Measurements from ENCODE around the gene LYSMD1. TPM values are rescaled to one million over a fixed set of nuclear protein-coding genes. Genes with fewer than 3 reads are reported as not detected.

LYSMD1 gene
- total RNA-seq = 5.8 and 6.5 TPM in 2 replicates

DNA sequence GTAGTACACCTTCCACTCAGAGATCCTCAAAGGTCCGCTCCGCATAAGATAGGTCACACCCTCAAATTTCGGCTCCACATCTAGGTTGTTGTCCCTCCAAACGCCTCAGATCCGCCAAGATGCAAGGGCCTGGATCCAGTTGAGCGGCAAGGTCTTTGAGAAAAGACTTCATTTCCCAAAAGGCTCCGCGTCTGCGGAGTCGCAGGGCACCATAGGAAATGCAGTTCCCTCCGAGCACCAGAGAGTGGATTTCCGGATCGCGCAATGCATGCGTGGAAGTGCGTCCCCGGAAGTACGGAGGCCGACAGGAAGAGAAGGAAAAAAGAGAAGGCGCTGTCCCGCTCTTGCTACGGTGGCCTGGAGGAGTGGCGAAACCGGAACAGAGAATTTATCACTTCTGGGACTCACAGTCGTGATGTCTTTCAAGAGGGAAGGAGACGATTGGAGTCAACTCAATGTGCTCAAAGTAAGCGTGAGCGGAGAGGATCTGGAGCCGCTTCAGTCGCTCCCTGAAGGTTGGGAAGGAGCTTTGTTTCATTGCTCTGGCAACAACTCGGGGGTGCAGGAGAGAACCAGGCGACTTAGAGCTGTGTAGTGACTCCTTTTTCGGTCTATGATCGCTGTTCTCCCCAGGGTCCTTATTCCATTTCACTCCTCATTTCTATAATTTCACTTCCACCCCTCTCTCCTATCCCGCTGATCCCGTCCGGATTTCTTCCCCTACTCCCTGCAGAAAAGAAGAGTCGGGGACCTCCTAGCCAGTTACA is at the start of gene LYSMD1, which contains the start of gene SCNM1:
Gene LYSMD1 (minus strand): TSS at position 165 of the 767 bp plus-strand sequence. CDS start 644 bp downstream, outside the sequence.
Gene SCNM1 (plus strand): TSS at position 407 of the 767 bp plus-strand sequence. CDS start 9 bp downstream, at position 416.

GRCh38 chr1:151198254-151199127 is 32.8 kb upstream of the LYSMD1 start, which contains the start of gene PIP5K1A:
PIP5K1A (plus strand) TSS chr1:151198552; CDS start chr1:151198997, 445 bp downstream.

GRCh38 chr1:151189637-151190445 is 24.1 kb upstream of the LYSMD1 start, which contains the start of gene VPS72:
VPS72 (minus strand) TSS chr1:151190197; CDS start chr1:151190121, 76 bp downstream.

DNA sequence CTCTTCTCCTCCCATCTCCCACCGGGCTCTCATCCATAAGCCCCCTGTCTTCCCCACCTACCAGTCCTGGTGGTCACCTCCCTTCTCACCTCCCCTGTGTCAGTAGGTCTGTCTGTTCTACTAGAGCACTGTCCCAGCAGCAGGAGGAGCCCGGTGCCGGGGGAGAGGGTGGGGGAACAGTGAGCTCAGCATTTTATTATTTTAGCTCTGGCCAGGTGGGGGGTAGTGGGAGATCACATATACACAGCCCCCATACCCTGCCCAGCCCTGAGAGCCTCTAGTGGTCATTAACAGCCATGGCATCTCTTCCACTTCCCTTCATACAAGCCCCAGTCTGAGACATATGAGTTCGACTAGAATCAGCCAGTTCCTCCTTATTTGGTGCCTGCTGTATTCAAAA is 10.2 kb upstream of the LYSMD1 start, which contains the start of gene TMOD4:
Gene TMOD4 (minus strand): TSS at position 119 of the 400 bp plus-strand sequence. CDS start 1,106 bp downstream, outside the sequence.

GRCh38 chr1:151156515-151156819 is 9.2 kb downstream of the LYSMD1 start, which contains the start of gene TNFAIP8L2:
TNFAIP8L2 (plus strand) TSS chr1:151156649; CDS start chr1:151158698, 2,049 bp downstream.

DNA sequence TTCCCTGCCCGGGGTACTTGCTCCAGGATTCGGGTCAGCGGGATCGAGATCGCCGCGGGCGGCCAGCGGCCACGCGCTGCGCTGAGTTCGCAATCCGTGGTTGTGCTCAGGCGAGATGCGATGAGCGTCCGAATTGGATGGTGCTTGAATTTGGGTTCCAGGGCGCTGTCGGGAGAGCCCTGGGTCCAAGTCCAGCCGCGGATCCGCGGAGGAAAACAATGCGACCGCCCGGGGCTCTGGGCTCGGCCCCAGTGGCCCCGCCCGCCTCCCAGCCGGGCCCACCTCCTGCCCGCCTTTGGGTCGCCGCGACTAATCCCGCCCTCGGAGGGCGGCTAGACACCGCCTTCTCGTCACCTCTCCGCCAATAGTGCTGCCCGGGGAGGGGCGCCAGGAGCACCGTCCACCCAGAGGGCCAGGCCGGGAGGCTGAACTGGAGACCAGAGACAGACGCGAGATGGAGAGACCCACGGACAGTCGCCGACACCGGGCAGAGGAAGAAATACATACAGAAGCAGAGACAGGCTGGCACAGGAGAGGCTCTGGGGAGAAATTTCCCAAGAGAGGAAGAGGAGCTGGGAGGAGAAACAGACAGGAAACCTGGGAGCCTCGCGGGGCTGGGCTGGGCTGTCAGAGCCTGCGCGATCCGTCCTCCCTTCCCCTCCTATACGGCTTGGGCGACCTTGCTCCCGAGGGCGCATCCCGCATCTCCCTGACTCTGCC is 19.1 kb downstream of the LYSMD1 start, which contains the start of gene SEMA6C:
Gene SEMA6C (minus strand): TSS at position 220 of the 720 bp plus-strand sequence. CDS start 4,010 bp downstream, outside the sequence.

Other genes with a start within 250 kb of the LYSMD1 start
- 23.2 and 36.7 TPM in 2 replicates for gene SETDB1, start 239.5 kb downstream of the LYSMD1 start, total RNA-seq
- gene CERS2, start 191.1 kb downstream of the LYSMD1 start, total RNA-seq = 83.7 and 101 TPM in 2 replicates
- gene ANXA9, start 183.6 kb downstream of the LYSMD1 start, total RNA-seq = 0.50 and 0.68 TPM in 2 replicates
- 5.5 and 10.3 TPM in 2 replicates for gene MINDY1, start 159.0 kb downstream of the LYSMD1 start, total RNA-seq
- gene PRUNE1, start 157.5 kb downstream of the LYSMD1 start, total RNA-seq = 10.3 and 11.6 TPM in 2 replicates
- 3.3 and 7.5 TPM in 2 replicates for gene BNIPL, start 129.3 kb downstream of the LYSMD1 start, total RNA-seq
- gene C1orf56, start 118.2 kb downstream of the LYSMD1 start, total RNA-seq = 0.71 and 1.0 TPM in 2 replicates
- 111 and 152 TPM in 2 replicates for gene CDC42SE1, start 106.3 kb downstream of the LYSMD1 start, total RNA-seq
- gene MLLT11, start 105.5 kb downstream of the LYSMD1 start, total RNA-seq = 1.7 and 3.3 TPM in 2 replicates
- gene GABPB2, start 95.1 kb downstream of the LYSMD1 start, total RNA-seq = 17.1 and 27.1 TPM in 2 replicates
- 0.34 and 1.3 TPM in 2 replicates for gene SEMA6C, start 19.3 kb downstream of the LYSMD1 start, total RNA-seq
- gene TNFAIP8L2, start 9.3 kb downstream of the LYSMD1 start, total RNA-seq = not detected in 2 replicates
- gene SCNM1, start 242 bp upstream of the LYSMD1 start, total RNA-seq = 24.1 and 24.3 TPM in 2 replicates
- 0.21 TPM in 1 of 2 replicates, not detected in the other for gene TMOD4, start 10.1 kb upstream of the LYSMD1 start, total RNA-seq
- gene VPS72, start 24.3 kb upstream of the LYSMD1 start, total RNA-seq = 48.7 and 56.0 TPM in 2 replicates
- gene PIP5K1A, start 32.6 kb upstream of the LYSMD1 start, total RNA-seq = 84.6 and 96.4 TPM in 2 replicates
- 166 and 202 TPM in 2 replicates for gene PSMD4, start 88.8 kb upstream of the LYSMD1 start, total RNA-seq
- 12.3 and 17.9 TPM in 2 replicates for gene ZNF687, start 116.4 kb upstream of the LYSMD1 start, total RNA-seq
- 27.7 and 51.7 TPM in 2 replicates for gene PI4KB, start 161.5 kb upstream of the LYSMD1 start, total RNA-seq
- 11.3 and 37.7 TPM in 2 replicates for gene RFX5, start 181.3 kb upstream of the LYSMD1 start, total RNA-seq
- 1.0 and 2.7 TPM in 2 replicates for gene SELENBP1, start 206.8 kb upstream of the LYSMD1 start, total RNA-seq
- gene PSMB4, start 233.7 kb upstream of the LYSMD1 start, total RNA-seq = 210 and 365 TPM in 2 replicates